ENCODE measurements around the gene IGF1.

Gene IGF1

GRCh38 chr12:102510463-102510862 is 30.1 kb upstream of the IGF1 start:
- Histone ChIP-seq H3K27me3 (ENCODE audit: control insufficient read depth, insufficient read depth, low read length) (no peaks in the 10 kb centered on the region), H3K4me1 (ENCODE audit: control insufficient read depth, insufficient read depth, low read length) (peaks cover 4% of the 10 kb centered on the region), H3K9ac (ENCODE audit: low read depth, low read length) (no peak overlapping the region), H3K36me3 (ENCODE audit: control insufficient read depth, insufficient read depth, low read length) (no peaks in the 10 kb centered on the region), H3K4me3 (ENCODE audit: low read depth, low read length) (no peak overlapping the region), H3K9me3 (ENCODE audit: control insufficient read depth, insufficient read depth, low read length) (no peaks in the 10 kb centered on the region)

- H3K4me3 ChIP-seq (ENCODE audit: low read depth, low read length), result no peak overlapping the region
- no peak overlapping the region for H3K9ac ChIP-seq (ENCODE audit: low read depth, low read length)
- H3K36me3 ChIP-seq (ENCODE audit: control insufficient read depth, insufficient read depth, low read length), result no peaks in the 10 kb centered on the region
- peaks cover 4% of the 10 kb centered on the region for H3K4me1 ChIP-seq (ENCODE audit: control insufficient read depth, insufficient read depth, low read length)
- H3K27me3 ChIP-seq (ENCODE audit: control insufficient read depth, insufficient read depth, low read length), result no peaks in the 10 kb centered on the region
- no peaks in the 10 kb centered on the region for H3K9me3 ChIP-seq (ENCODE audit: control insufficient read depth, insufficient read depth, low read length)
Observed at GRCh38 chr12:102510031-102510430, 29.7 kb upstream of the IGF1 start.

GRCh38 chr12:102509123-102509626 is 28.8 kb upstream of the IGF1 start:
- H3K9me3 ChIP-seq (ENCODE audit: control insufficient read depth, insufficient read depth, low read length), result no peaks in the 10 kb centered on the region
- no peak overlapping the region for H3K9ac ChIP-seq (ENCODE audit: low read depth, low read length)
- peaks cover 4% of the 10 kb centered on the region for H3K4me1 ChIP-seq (ENCODE audit: control insufficient read depth, insufficient read depth, low read length)
- no peaks in the 10 kb centered on the region for H3K27me3 ChIP-seq (ENCODE audit: control insufficient read depth, insufficient read depth, low read length)
- no peaks in the 10 kb centered on the region for H3K36me3 ChIP-seq (ENCODE audit: control insufficient read depth, insufficient read depth, low read length)
- no peak overlapping the region for H3K4me3 ChIP-seq (ENCODE audit: low read depth, low read length)

GRCh38 chr12:102508052-102508451 is 27.7 kb upstream of the IGF1 start:
- H3K36me3 ChIP-seq (ENCODE audit: control insufficient read depth, insufficient read depth, low read length), result no peaks in the 10 kb centered on the region
- H3K4me3 ChIP-seq (ENCODE audit: low read depth, low read length), result no peak overlapping the region
- no peak overlapping the region for H3K9ac ChIP-seq (ENCODE audit: low read depth, low read length)
- H3K4me1 ChIP-seq (ENCODE audit: control insufficient read depth, insufficient read depth, low read length), result peaks cover 4% of the 10 kb centered on the region
- H3K9me3 ChIP-seq (ENCODE audit: control insufficient read depth, insufficient read depth, low read length), result no peaks in the 10 kb centered on the region
- H3K27me3 ChIP-seq (ENCODE audit: control insufficient read depth, insufficient read depth, low read length), result no peaks in the 10 kb centered on the region

- Histone ChIP-seq H3K9ac (ENCODE audit: low read depth, low read length) (no peak overlapping the region), H3K4me3 (ENCODE audit: low read depth, low read length) (no peak overlapping the region), H3K36me3 (ENCODE audit: control insufficient read depth, insufficient read depth, low read length) (no peaks in the 10 kb centered on the region), H3K9me3 (ENCODE audit: control insufficient read depth, insufficient read depth, low read length) (no peaks in the 10 kb centered on the region), H3K27me3 (ENCODE audit: control insufficient read depth, insufficient read depth, low read length) (no peaks in the 10 kb centered on the region), H3K4me1 (ENCODE audit: control insufficient read depth, insufficient read depth, low read length) (peaks cover 4% of the 10 kb centered on the region)
Observed at GRCh38 chr12:102507301-102507700, 26.9 kb upstream of the IGF1 start.

GRCh38 chr12:102504871-102505270 is 24.5 kb upstream of the IGF1 start:
- no peaks in the 10 kb centered on the region for H3K36me3 ChIP-seq (ENCODE audit: control insufficient read depth, insufficient read depth, low read length)
- H3K4me1 ChIP-seq (ENCODE audit: control insufficient read depth, insufficient read depth, low read length), result no peaks in the 10 kb centered on the region
- no peaks in the 10 kb centered on the region for H3K9me3 ChIP-seq (ENCODE audit: control insufficient read depth, insufficient read depth, low read length)
- H3K27me3 ChIP-seq (ENCODE audit: control insufficient read depth, insufficient read depth, low read length), result no peaks in the 10 kb centered on the region
- no peak overlapping the region for H3K4me3 ChIP-seq (ENCODE audit: low read depth, low read length)
- no peak overlapping the region for H3K9ac ChIP-seq (ENCODE audit: low read depth, low read length)

GRCh38 chr12:102504280-102504679 is 23.9 kb upstream of the IGF1 start:
- Histone ChIP-seq H3K9ac (ENCODE audit: low read depth, low read length) (no peak overlapping the region), H3K27me3 (ENCODE audit: control insufficient read depth, insufficient read depth, low read length) (no peaks in the 10 kb centered on the region), H3K9me3 (ENCODE audit: control insufficient read depth, insufficient read depth, low read length) (no peaks in the 10 kb centered on the region), H3K4me3 (ENCODE audit: low read depth, low read length) (no peak overlapping the region), H3K4me1 (ENCODE audit: control insufficient read depth, insufficient read depth, low read length) (no peaks in the 10 kb centered on the region), H3K36me3 (ENCODE audit: control insufficient read depth, insufficient read depth, low read length) (no peaks in the 10 kb centered on the region)

GRCh38 chr12:102503831-102504230 is 23.5 kb upstream of the IGF1 start:
- Histone ChIP-seq H3K27me3 (ENCODE audit: control insufficient read depth, insufficient read depth, low read length) (no peaks in the 10 kb centered on the region), H3K4me3 (ENCODE audit: low read depth, low read length) (no peak overlapping the region), H3K4me1 (ENCODE audit: control insufficient read depth, insufficient read depth, low read length) (no peaks in the 10 kb centered on the region), H3K9me3 (ENCODE audit: control insufficient read depth, insufficient read depth, low read length) (no peaks in the 10 kb centered on the region), H3K36me3 (ENCODE audit: control insufficient read depth, insufficient read depth, low read length) (no peaks in the 10 kb centered on the region), H3K9ac (ENCODE audit: low read depth, low read length) (no peak overlapping the region)

GRCh38 chr12:102503056-102503681 is 22.8 kb upstream of the IGF1 start:
- Histone ChIP-seq H3K9ac (ENCODE audit: low read depth, low read length) (no peak overlapping the region), H3K36me3 (ENCODE audit: control insufficient read depth, insufficient read depth, low read length) (no peaks in the 10 kb centered on the region), H3K4me1 (ENCODE audit: control insufficient read depth, insufficient read depth, low read length) (no peaks in the 10 kb centered on the region), H3K4me3 (ENCODE audit: low read depth, low read length) (no peak overlapping the region), H3K9me3 (ENCODE audit: control insufficient read depth, insufficient read depth, low read length) (no peaks in the 10 kb centered on the region), H3K27me3 (ENCODE audit: control insufficient read depth, insufficient read depth, low read length) (no peaks in the 10 kb centered on the region)

GRCh38 chr12:102501773-102502172 is 21.4 kb upstream of the IGF1 start:
- no peaks in the 10 kb centered on the region for H3K4me1 ChIP-seq (ENCODE audit: control insufficient read depth, insufficient read depth, low read length)
- H3K27me3 ChIP-seq (ENCODE audit: control insufficient read depth, insufficient read depth, low read length), result no peaks in the 10 kb centered on the region
- H3K9ac ChIP-seq (ENCODE audit: low read depth, low read length), result no peak overlapping the region
- H3K36me3 ChIP-seq (ENCODE audit: control insufficient read depth, insufficient read depth, low read length), result no peaks in the 10 kb centered on the region
- H3K4me3 ChIP-seq (ENCODE audit: low read depth, low read length), result no peak overlapping the region
- H3K9me3 ChIP-seq (ENCODE audit: control insufficient read depth, insufficient read depth, low read length), result no peaks in the 10 kb centered on the region

- no peak overlapping the region for H3K9ac ChIP-seq (ENCODE audit: low read depth, low read length)
- no peaks in the 10 kb centered on the region for H3K36me3 ChIP-seq (ENCODE audit: control insufficient read depth, insufficient read depth, low read length)
- no peaks in the 10 kb centered on the region for H3K4me1 ChIP-seq (ENCODE audit: control insufficient read depth, insufficient read depth, low read length)
- H3K27me3 ChIP-seq (ENCODE audit: control insufficient read depth, insufficient read depth, low read length), result no peaks in the 10 kb centered on the region
- no peaks in the 10 kb centered on the region for H3K9me3 ChIP-seq (ENCODE audit: control insufficient read depth, insufficient read depth, low read length)
- no peak overlapping the region for H3K4me3 ChIP-seq (ENCODE audit: low read depth, low read length)
Observed at GRCh38 chr12:102498471-102498870, 18.1 kb upstream of the IGF1 start.

- Histone ChIP-seq H3K4me3 (ENCODE audit: low read depth, low read length) (no peak overlapping the region), H3K9me3 (ENCODE audit: control insufficient read depth, insufficient read depth, low read length) (no peaks in the 10 kb centered on the region), H3K27me3 (ENCODE audit: control insufficient read depth, insufficient read depth, low read length) (no peaks in the 10 kb centered on the region), H3K36me3 (ENCODE audit: control insufficient read depth, insufficient read depth, low read length) (no peaks in the 10 kb centered on the region), H3K9ac (ENCODE audit: low read depth, low read length) (no peak overlapping the region), H3K4me1 (ENCODE audit: control insufficient read depth, insufficient read depth, low read length) (no peaks in the 10 kb centered on the region)
Observed at GRCh38 chr12:102497743-102498142, 17.4 kb upstream of the IGF1 start.
